ENCODE measurements around the gene KSR1.

Gene KSR1

DNA sequence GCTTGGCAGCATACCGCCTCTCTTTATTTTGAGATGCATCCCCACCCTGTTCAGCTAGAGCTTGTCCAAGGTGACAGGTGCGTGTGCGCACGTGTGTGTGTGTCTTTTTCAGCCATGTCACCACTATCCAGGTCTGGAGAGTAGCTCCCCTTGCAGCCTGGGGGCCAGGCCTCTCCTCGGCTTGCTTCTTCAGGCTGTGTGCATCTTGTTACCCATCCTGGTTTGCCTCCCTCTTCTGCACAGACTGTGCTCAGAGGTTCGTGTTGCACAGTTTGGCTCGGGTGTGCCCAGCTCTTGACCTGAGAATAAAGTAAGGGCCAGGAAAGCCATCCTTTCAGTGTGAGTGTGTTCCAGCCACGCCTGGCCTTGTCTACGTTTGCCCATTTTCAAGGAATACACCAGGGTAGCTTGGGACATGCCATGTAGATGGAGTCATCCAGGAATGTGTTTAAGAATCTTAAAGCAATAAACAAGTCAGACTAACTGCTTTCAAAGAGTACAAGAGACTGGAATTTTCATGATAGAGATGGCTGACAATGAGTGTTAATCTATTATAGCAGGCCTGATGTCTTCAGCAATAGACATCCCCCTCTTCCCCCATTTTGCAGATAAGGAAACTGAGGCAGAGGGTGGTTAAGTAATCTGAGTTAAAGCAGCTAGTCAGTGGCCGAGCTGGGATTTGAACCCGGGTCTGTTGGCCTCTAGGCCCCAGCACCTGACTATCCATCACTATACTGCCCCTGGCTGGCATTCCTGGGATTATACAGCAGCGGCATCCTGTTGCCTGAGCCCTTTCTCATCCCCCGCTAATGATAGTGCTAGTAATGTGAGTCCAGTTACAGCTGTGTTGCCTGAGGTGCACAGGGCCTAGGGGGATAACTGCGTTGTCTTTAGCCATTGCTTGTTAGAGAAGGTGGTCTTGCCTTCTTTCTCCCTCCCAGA lies 77.9 kb downstream of the KSR1 start:
- Histone ChIP-seq H3K27me3 (no peaks in the 10 kb centered on the region), H4K20me1 (peaks cover 0 to 37% (median 11%) of the 10 kb centered on the region in 11 experiments; a peak in 12 of 22 replicates), H3K36me3 (no peaks in the 10 kb centered on the region), H3K4me2 (peak overlapping the region in 2 of 11 experiments; percentile 78 to 83; a peak in 2 of 22 replicates), H3K9ac (no peak overlapping the region), H3K4me3 (no peak overlapping the region), H3K4me1 (peaks cover 30 to 56% (median 43%) of the 10 kb centered on the region in 10 experiments), H3K27ac (no peak overlapping the region), H3K9me3 (replicated peaks in 1 of 11) (no peaks in the 10 kb centered on the region)
- no peak for TF ChIP-seq Cebpa-rat (IDR thresholded peaks at IDR 0.05)

GRCh38 chr17:27535178-27535928 lies 79.1 kb downstream of the KSR1 start:
- no peak overlapping the region; a peak in 1 of 22 replicates for H3K4me2 ChIP-seq
- TF ChIP-seq Cebpa-rat (IDR thresholded peaks at IDR 0.05): no peak
- peaks cover 6 to 49% (median 21%) of the 10 kb centered on the region in 11 experiments; a peak in 16 of 22 replicates for H4K20me1 ChIP-seq
- H3K4me3 ChIP-seq: no peak overlapping the region
- no peak overlapping the region for H3K9ac ChIP-seq
- H3K9me3 ChIP-seq (replicated peaks in 1 of 11): no peaks in the 10 kb centered on the region
- peaks cover 0 to 2% (median 0%) of the 10 kb centered on the region in 11 experiments; a peak in 3 of 22 replicates for H3K27me3 ChIP-seq
- H3K27ac ChIP-seq: no peak overlapping the region; a peak in 1 of 22 replicates
- no peaks in the 10 kb centered on the region for H3K36me3 ChIP-seq
- H3K4me1 ChIP-seq: peaks cover 24 to 52% (median 37%) of the 10 kb centered on the region in 10 experiments

DNA sequence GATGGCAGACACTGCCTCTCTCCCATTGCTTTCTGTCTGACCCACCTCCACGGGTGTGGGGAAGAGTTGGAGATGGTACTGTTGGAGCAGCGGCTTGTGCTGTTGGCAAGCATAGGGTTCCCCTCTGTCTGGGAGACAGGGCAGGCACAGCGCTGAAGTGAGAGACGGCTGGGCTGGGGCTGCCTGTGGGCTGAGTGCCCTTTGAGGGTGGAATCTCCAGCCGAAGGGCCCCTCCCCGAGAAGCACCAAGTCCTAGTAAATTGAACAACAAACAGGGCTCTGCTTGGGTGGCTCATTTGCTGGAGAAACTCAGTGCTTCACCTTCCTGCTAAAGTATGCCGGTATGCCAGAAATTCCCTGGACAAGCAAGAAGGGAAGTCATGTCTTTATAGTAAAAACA lies 79.7 kb downstream of the KSR1 start:
- Histone ChIP-seq H3K9me3 (replicated peaks in 1 of 11) (no peaks in the 10 kb centered on the region), H3K4me3 (no peak overlapping the region), H3K4me2 (no peak overlapping the region), H3K27me3 (peaks cover 0 to 6% (median 0%) of the 10 kb centered on the region in 11 experiments; a peak in 4 of 22 replicates), H4K20me1 (peaks cover 8 to 55% (median 27%) of the 10 kb centered on the region in 11 experiments; a peak in 16 of 22 replicates), H3K4me1 (peaks cover 18 to 52% (median 36%) of the 10 kb centered on the region in 10 experiments), H3K27ac (no peak overlapping the region), H3K36me3 (no peaks in the 10 kb centered on the region), H3K9ac (no peak overlapping the region)
- no peak for TF ChIP-seq Cebpa-rat (IDR thresholded peaks at IDR 0.05)

- H3K36me3 ChIP-seq: no peaks in the 10 kb centered on the region
- peaks cover 14 to 52% (median 33%) of the 10 kb centered on the region in 10 experiments for H3K4me1 ChIP-seq
- H3K4me2 ChIP-seq: no peak overlapping the region
- H3K27ac ChIP-seq: no peak overlapping the region
- no peak overlapping the region for H3K9ac ChIP-seq
- H3K9me3 ChIP-seq (replicated peaks in 1 of 11): no peaks in the 10 kb centered on the region
- no peak for TF ChIP-seq Cebpa-rat (IDR thresholded peaks at IDR 0.05)
- no peak overlapping the region for H3K4me3 ChIP-seq
- H3K27me3 ChIP-seq: peaks cover 0 to 6% (median 0%) of the 10 kb centered on the region in 11 experiments; a peak in 4 of 22 replicates
- peaks cover 8 to 63% (median 35%) of the 10 kb centered on the region in 11 experiments; a peak in 18 of 22 replicates for H4K20me1 ChIP-seq
Observed at GRCh38 chr17:27536781-27537180, 80.5 kb downstream of the KSR1 start.

GRCh38 chr17:27538156-27538955 lies 82.1 kb downstream of the KSR1 start:
- H3K9me3 ChIP-seq (replicated peaks in 1 of 11): no peaks in the 10 kb centered on the region
- no peaks in the 10 kb centered on the region for H3K36me3 ChIP-seq
- H4K20me1 ChIP-seq: peaks cover 14 to 79% (median 51%) of the 10 kb centered on the region in 11 experiments; a peak in 21 of 22 replicates
- H3K4me1 ChIP-seq: peaks cover 9 to 38% (median 19%) of the 10 kb centered on the region in 10 experiments; a peak in 16 of 20 replicates
- H3K4me2 ChIP-seq: no peak overlapping the region
- H3K27ac ChIP-seq: no peak overlapping the region
- H3K9ac ChIP-seq: no peak overlapping the region
- peaks cover 0 to 6% (median 0%) of the 10 kb centered on the region in 11 experiments; a peak in 6 of 22 replicates for H3K27me3 ChIP-seq
- no peak for TF ChIP-seq Cebpa-rat (IDR thresholded peaks at IDR 0.05)
- no peak overlapping the region for H3K4me3 ChIP-seq

DNA sequence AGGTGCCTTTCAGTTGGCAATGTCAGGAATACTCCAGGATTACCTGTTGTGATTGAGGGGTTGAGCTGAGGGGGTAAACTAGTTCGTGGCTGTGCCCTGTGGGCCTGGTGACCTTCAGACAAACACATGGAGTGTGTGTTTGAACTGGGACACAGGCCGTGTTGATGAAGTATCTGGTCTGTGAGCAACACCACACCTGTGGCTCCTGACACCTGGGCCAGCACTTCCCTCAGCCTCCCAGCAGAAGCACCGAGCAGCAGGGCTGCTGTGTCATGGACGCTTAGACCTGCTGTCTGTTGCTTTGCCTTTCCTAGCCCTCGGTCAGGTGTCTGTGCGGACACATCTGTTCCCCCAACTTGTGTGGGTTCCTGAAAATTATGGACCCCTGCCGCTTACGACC lies 82.9 kb downstream of the KSR1 start:
- no peak for TF ChIP-seq Cebpa-rat (IDR thresholded peaks at IDR 0.05)
- Histone ChIP-seq H3K9ac (no peak overlapping the region), H3K27ac (no peak overlapping the region), H3K4me1 (peaks cover 12 to 35% (median 20%) of the 10 kb centered on the region in 10 experiments), H3K4me2 (peak overlapping the region in 2 of 11 experiments; percentile 79 to 85; a peak in 3 of 22 replicates), H3K4me3 (no peak overlapping the region), H3K9me3 (replicated peaks in 1 of 11) (no peaks in the 10 kb centered on the region), H3K36me3 (no peaks in the 10 kb centered on the region), H4K20me1 (peaks cover 22 to 87% (median 59%) of the 10 kb centered on the region in 11 experiments; a peak in 21 of 22 replicates), H3K27me3 (peaks cover 0 to 7% (median 0%) of the 10 kb centered on the region in 11 experiments; a peak in 6 of 22 replicates)

GRCh38 chr17:27539794-27540317 lies 83.6 kb downstream of the KSR1 start:
- H3K27ac ChIP-seq: peak overlapping the region in 2 of 11 experiments; percentile 16 to 47; a peak in 2 of 22 replicates
- peaks cover 0 to 7% (median 0%) of the 10 kb centered on the region in 11 experiments; a peak in 6 of 22 replicates for H3K27me3 ChIP-seq
- H3K4me3 ChIP-seq: no peak overlapping the region
- H3K36me3 ChIP-seq: no peaks in the 10 kb centered on the region
- no peak for TF ChIP-seq Cebpa-rat (IDR thresholded peaks at IDR 0.05)
- H3K4me1 ChIP-seq: peaks cover 19 to 40% (median 27%) of the 10 kb centered on the region in 10 experiments
- H3K9ac ChIP-seq: peak overlapping the region in 1 of 11 experiments; percentile 23; a peak in 1 of 22 replicates
- H4K20me1 ChIP-seq: peaks cover 29 to 89% (median 66%) of the 10 kb centered on the region in 11 experiments; a peak in 21 of 22 replicates
- H3K4me2 ChIP-seq: peak overlapping the region; percentile 8 to 85 (median 45); a peak in 16 of 22 replicates
- H3K9me3 ChIP-seq (replicated peaks in 1 of 11): no peaks in the 10 kb centered on the region
